HG02970 (cell line): ENCODE results near the gene DNPH1.

Source experiments
- ATAC-seq: cut with Tn5 transposase; IDR thresholded peaks from one replicate; pipeline ENCODE4 v1.9.1; 2021; ENCODE audit warnings: mild to moderate bottlenecking, moderate library complexity, moderate number of reproducible peaks; ENCODE audit not compliant: unreplicated experiment, low FRiP score

Gene DNPH1

GRCh38 chr6:43185391-43185985 is 43.8 kb downstream of the DNPH1 start:
- no peak for ATAC-seq

- no peak for ATAC-seq
Observed at GRCh38 chr6:43184268-43184985, 44.9 kb downstream of the DNPH1 start.

GRCh38 chr6:43183441-43183840 is 45.8 kb downstream of the DNPH1 start:
- no peak for ATAC-seq

- ATAC-seq: peak; percentile 81
Observed at GRCh38 chr6:43181942-43182860, 47.1 kb downstream of the DNPH1 start, which contains the start of gene CUL9. CUL9 (plus strand) TSS chr6:43182196; CDS start chr6:43184311, 2,115 bp downstream.

GRCh38 chr6:43181621-43181941 is 47.7 kb downstream of the DNPH1 start:
- ATAC-seq: no peak

GRCh38 chr6:43180985-43181384 is 48.3 kb downstream of the DNPH1 start:
- no peak for ATAC-seq

- ATAC-seq: no peak
Observed at GRCh38 chr6:43180058-43180457, 49.2 kb downstream of the DNPH1 start.

GRCh38 chr6:43178951-43179830 is 50.1 kb downstream of the DNPH1 start:
- no peak for ATAC-seq

- ATAC-seq: no peak
Observed at GRCh38 chr6:43178150-43178549, 51.1 kb downstream of the DNPH1 start.

GRCh38 chr6:43176423-43176786 is 52.9 kb downstream of the DNPH1 start:
- no peak for ATAC-seq

- no peak for ATAC-seq
Observed at GRCh38 chr6:43175676-43176422, 53.4 kb downstream of the DNPH1 start.
